Natural killer cell (primary cell): ENCODE data around the gene PIGT. TPM values are rescaled to one million over a fixed set of nuclear protein-coding genes. Genes with fewer than 3 reads are reported as not detected.

Experiments used
- ATAC-seq, 3 donors: fragments of 150-1000 bp in 2 of 3; fragments of 200-7000 bp in 1 of 3; cut with Tn5 transposase; 1 replicate in 1 of 3; 2 replicates in 2 of 3; pipeline ENCODE4 v1.10.0; 2021; ENCODE audit warnings: mild to moderate bottlenecking in 2 of 3, moderate library complexity in 2 of 3
- DNase-seq, 2 donors: peaks; one replicate each; pipeline versions ENCODE4 v3.0.0 to v3.0.0-alpha.2; 2013 to 2021; ENCODE audit warnings: mixed read lengths in 1 of 2
- H3K27ac ChIP-seq: one replicate; pipeline ENCODE4 v1.5.1; 2013; ENCODE audit warnings: mild to moderate bottlenecking, low read length
- H3K27me3 ChIP-seq: one replicate; pipeline ENCODE4 v1.6.1; 2013; ENCODE audit warnings: low read length; ENCODE audit not compliant: control insufficient read depth, insufficient read depth
- H3K36me3 ChIP-seq: one replicate; pipeline ENCODE4 v1.6.1; 2013; ENCODE audit warnings: low read length; ENCODE audit not compliant: control insufficient read depth, insufficient read depth
- H3K4me1 ChIP-seq: one replicate; pipeline ENCODE4 v1.6.1; 2013; ENCODE audit warnings: low read length; ENCODE audit not compliant: control insufficient read depth, insufficient read depth
- H3K4me3 ChIP-seq: one replicate; pipeline ENCODE4 v1.5.1; 2013; ENCODE audit warnings: low read length
- H3K9me3 ChIP-seq: one replicate; pipeline ENCODE4 v1.6.1; 2013; ENCODE audit warnings: low read length; ENCODE audit not compliant: control insufficient read depth, insufficient read depth
- H3K27ac Mint-ChIP-seq, 2 donors: one replicate each; pipeline ENCODE4 v1.8.0; 2022; ENCODE audit warnings: mild to moderate bottlenecking in 2 of 2, mixed read lengths in 2 of 2, moderate library complexity in 1 of 2
- H3K27me3 Mint-ChIP-seq, 2 donors: one replicate each; pipeline ENCODE4 v1.8.0; 2022; ENCODE audit warnings: low read depth in 2 of 2, mixed read lengths in 2 of 2
- H3K36me3 Mint-ChIP-seq: one replicate; pipeline ENCODE4 v1.8.0; 2022; ENCODE audit warnings: mixed read lengths
- H3K4me1 Mint-ChIP-seq, 2 donors: one replicate each; pipeline ENCODE4 v1.8.0; 2022; ENCODE audit warnings: mixed read lengths in 2 of 2
- H3K4me3 Mint-ChIP-seq: one replicate; pipeline ENCODE4 v1.8.0; 2022; ENCODE audit warnings: mild to moderate bottlenecking, moderate library complexity, mixed read lengths
- H3K9me3 Mint-ChIP-seq, 2 donors: one replicate each; pipeline ENCODE4 v1.8.0; 2022; ENCODE audit warnings: mixed read lengths in 2 of 2
- CTCF ChIP-seq: fragments of 200-600 bp; IDR thresholded peaks from one replicate; pipeline ENCODE4 v1.8.0; 2022; ENCODE audit warnings: antibody characterized with exemption
- WGBS: methylation state at CpG from one replicate; pipeline ENCODE4 v1.1.7; 2013; ENCODE audit warnings: missing lambda C conversion rate; ENCODE audit not compliant: insufficient coverage; 5-methylcytosine and 5-hydroxymethylcytosine counted together
- intact Hi-C: fragments of 100-400 bp; cut with micrococcal nuclease; formaldehyde crosslinking; loops from one replicate; pipeline ENCODE4 v1.14.2; 2022
- total RNA-seq, 4 donors: library from RNA; stranded (reverse); fragments of 120-200 nt in 1 of 4; gene quantifications; one replicate each; pipeline versions ENCODE4 v1.2.3 to v1.2.4, GENCODE V29; 2013 to 2022

The PIGT gene
- total RNA-seq, 3 donors from 2014 or later (not counting 1 experiment from before 2014, with no cell fraction given), result 173 to 190 (median 187) TPM

GRCh38 chr20:45372241-45372640 lies 43.7 kb upstream of the PIGT start:
- no peaks in the 10 kb centered on the region for H3K27me3 Mint-ChIP-seq
- intact Hi-C loops, result no loop called here
- no peak overlapping the region for H3K4me3 ChIP-seq
- peaks cover 9% of the 10 kb centered on the region for H3K36me3 Mint-ChIP-seq
- ATAC-seq (no peak), DNase-seq (no peak)
- peaks cover 12% of the 10 kb centered on the region for H3K36me3 ChIP-seq
- H3K4me1 Mint-ChIP-seq, result peaks cover 27 to 35% of the 10 kb centered on the region in 2 donors
- WGBS, result 95% methylated on average over 10 of the region's 10 CpGs
- no peaks in the 10 kb centered on the region for H3K27me3 ChIP-seq
- H3K27ac Mint-ChIP-seq, result peak overlapping the region; percentile 84 to 93
- H3K27ac ChIP-seq, result no peak overlapping the region
- peaks cover 38% of the 10 kb centered on the region for H3K4me1 ChIP-seq
- peak overlapping the region; percentile 76 for H3K4me3 Mint-ChIP-seq
- no peaks in the 10 kb centered on the region for H3K9me3 Mint-ChIP-seq
- no peaks in the 10 kb centered on the region for H3K9me3 ChIP-seq
- no peak for TF ChIP-seq CTCF

GRCh38 chr20:45372646-45373352 lies 43.1 kb upstream of the PIGT start:
- Mint-ChIP-seq H3K4me1 (peaks cover 22 to 32% of the 10 kb centered on the region in 2 donors), H3K9me3 (no peaks in the 10 kb centered on the region), H3K36me3 (peaks cover 7% of the 10 kb centered on the region), H3K27me3 (no peaks in the 10 kb centered on the region), H3K27ac (peak overlapping the region; percentile 84 to 93), H3K4me3 (peak overlapping the region; percentile 85)
- ATAC-seq (no peak), DNase-seq (no peak)
- Histone ChIP-seq H3K4me1 (peaks cover 32% of the 10 kb centered on the region), H3K27me3 (no peaks in the 10 kb centered on the region), H3K4me3 (no peak overlapping the region), H3K36me3 (peaks cover 7% of the 10 kb centered on the region), H3K9me3 (no peaks in the 10 kb centered on the region), H3K27ac (peak overlapping the region; percentile 81)
- WGBS, result 49% methylated on average over 30 of the region's 30 CpGs
- intact Hi-C loops, result loop anchor here (1.0 kb wide), 2 partner anchors 9 to 65 kb away; partner anchors contain the start of gene SYS1
- TF ChIP-seq CTCF, result no peak

- ATAC-seq, result peak; percentile 84 to 88 (median 84)
- Histone ChIP-seq H3K27me3 (no peaks in the 10 kb centered on the region), H3K27ac (peak overlapping the region; percentile 81), H3K4me3 (peak overlapping the region; percentile 51), H3K4me1 (peaks cover 26% of the 10 kb centered on the region), H3K36me3 (peaks cover under 1% of the 10 kb centered on the region), H3K9me3 (no peaks in the 10 kb centered on the region)
- Mint-ChIP-seq H3K27me3 (no peaks in the 10 kb centered on the region), H3K9me3 (no peaks in the 10 kb centered on the region), H3K27ac (peak overlapping the region; percentile 84 to 93), H3K4me3 (peak overlapping the region; percentile 85), H3K36me3 (no peaks in the 10 kb centered on the region), H3K4me1 (peaks cover 15 to 25% of the 10 kb centered on the region in 2 donors)
- WGBS, result 3% methylated on average over 32 of the region's 38 CpGs
- peak; percentile 85 for TF ChIP-seq CTCF
- peak; percentile 80 to 95 for DNase-seq
- intact Hi-C loops, result loop anchor here (1.0 kb wide), 2 partner anchors 10 to 64 kb away; partner anchors contain the start of gene SYS1
These were observed 42.4 kb upstream of the PIGT start for GRCh38 chr20:45373353-45374100.
